NCI-H1417 (cell line): ENCODE data around the gene WDFY4.

Experiments
- DNase-seq, 3 experiments: peaks; one replicate each; lab custom pipeline; 2025; lab: John Stamatoyannopoulos, UW

WDFY4 gene

GRCh38 chr10:48907730-48908129 lies 223.1 kb downstream of the WDFY4 start:
- no peak for DNase-seq

DNA sequence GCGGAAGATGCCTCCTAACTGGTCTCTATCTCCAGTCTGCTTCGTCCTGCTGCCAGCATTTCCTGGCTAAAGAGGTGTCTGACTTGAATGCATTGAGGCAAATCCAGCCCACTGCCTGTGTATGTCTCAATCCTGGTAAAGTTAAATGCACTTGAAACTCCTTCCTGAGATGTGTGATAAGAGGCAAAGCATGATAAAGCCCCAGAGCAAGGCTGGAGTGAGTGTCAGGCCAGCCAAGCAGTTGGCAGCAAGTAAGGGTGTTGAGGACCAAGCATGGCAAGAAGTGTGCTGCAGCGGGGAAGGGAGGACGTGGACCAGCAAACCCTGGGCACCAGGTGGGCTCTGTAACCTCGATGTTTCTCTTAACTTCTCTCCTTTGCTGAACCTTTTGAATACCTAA lies 225.9 kb downstream of the WDFY4 start:
- DNase-seq, result no peak

DNA sequence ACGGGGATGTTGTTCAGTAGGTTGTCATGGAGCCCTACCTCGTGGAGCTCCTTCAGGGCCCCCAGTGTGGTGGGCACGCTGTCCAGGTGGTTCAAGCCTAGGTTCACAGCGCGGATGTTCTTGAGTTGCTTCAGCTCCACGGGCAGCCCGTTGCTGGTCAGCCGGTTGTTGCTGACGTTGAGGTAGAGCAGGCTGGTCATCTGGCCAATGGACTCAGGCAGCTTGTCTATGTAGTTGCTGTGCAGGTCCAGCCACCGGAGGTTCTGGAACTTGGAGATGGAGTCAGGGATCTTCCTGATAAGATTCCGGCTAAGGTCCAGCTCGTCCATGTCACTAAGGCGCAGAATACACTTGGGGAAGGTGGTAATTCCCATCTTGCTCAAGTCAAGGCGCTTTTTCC lies 229.0 kb downstream of the WDFY4 start:
- DNase-seq, result no peak

DNA sequence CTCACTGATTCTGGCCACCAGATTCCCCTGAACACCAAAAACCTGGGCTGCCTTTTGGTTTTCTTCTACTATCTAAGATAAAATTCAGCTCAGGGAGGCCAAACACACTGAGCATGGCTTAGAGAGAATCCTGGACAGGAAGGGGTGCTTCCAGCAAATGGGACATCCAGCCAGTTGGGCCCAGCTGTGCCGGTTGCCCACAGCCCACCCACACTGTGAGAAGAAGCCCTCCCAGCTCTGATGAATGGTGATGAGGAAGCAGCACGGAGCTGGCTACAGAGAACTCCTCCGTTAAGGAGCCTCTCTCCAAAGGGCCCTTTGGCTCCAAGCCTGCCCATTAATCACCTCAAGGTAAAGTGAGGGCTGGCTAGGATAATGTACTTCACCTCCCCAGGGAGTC lies 239.1 kb downstream of the WDFY4 start:
- DNase-seq, result no peak

GRCh38 chr10:48924988-48925387 lies 240.3 kb downstream of the WDFY4 start:
- no peak for DNase-seq

- no peak for DNase-seq
These were observed 241.6 kb downstream of the WDFY4 start for GRCh38 chr10:48926255-48926654.

GRCh38 chr10:48926764-48927540 lies 242.3 kb downstream of the WDFY4 start:
- peak in 1 of 3 experiments; percentile 2 for DNase-seq

- no peak for DNase-seq
These were observed 244.8 kb downstream of the WDFY4 start for GRCh38 chr10:48929413-48929990.

DNA sequence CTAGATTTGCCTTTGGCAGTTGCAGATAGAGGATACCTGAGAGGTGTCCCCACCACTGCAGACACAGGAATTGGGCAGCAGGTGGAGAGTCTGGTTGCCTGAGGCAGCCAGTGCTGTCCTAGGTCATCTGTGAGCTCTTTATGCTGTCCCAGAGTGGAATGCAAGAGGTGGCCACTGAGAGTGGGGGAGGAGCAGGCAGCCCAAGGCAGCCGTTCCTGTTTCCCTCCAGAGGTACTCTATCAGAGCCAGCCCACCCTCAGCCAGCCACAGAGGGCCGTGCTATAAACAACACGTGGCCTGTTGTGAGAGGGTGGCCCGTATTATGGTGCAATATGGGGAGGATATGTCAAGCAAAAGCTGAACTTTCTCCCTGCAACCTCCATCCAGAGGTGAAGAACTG lies 246.5 kb downstream of the WDFY4 start:
- no peak for DNase-seq

DNA sequence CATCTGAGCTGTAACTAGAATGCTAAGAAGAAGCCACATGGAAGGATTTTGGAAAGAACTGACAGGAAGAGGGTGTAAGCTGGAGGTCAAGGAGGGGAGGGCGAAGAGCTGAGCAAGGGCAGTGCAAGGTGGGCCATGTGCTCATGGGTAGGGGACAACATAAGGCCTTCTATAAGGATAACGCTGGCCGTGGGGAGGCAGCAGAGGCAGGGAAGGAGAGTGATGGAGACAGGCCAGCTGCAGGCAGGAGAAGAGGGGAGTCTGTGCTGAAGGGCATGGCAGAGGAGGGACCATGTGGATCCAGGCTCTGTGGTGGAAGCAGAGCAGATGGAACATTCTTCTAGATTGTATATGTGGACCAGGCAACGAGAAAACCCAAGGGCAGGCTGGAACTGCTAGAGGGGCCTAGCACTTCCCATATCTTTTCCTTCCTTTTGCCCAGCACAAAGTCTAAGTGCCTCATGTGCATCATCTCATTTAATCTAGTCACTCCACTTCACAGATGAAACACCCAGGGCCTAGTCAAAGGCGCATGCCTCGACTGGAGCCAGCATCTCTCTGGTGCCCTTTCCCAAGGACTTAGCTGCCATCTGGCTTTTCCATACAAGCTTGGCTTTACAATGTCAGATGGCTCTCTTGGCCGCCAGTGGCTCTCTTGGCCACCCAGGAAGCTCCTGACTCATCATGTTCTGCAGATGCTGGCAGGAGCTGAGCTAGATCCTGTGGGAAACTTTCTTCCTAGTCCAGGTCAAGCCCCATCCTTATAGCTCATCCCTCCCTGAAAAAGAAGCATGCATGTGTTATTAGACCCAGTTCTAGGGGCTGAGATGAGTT lies 248.4 kb downstream of the WDFY4 start:
- no peak for DNase-seq

GRCh38 chr10:48934672-48935501 lies 250.2 kb downstream of the WDFY4 start:
- no peak for DNase-seq

GRCh38 chr10:48935577-48935976 lies 250.9 kb downstream of the WDFY4 start:
- peak in 1 of 3 experiments; percentile 50 for DNase-seq

DNA sequence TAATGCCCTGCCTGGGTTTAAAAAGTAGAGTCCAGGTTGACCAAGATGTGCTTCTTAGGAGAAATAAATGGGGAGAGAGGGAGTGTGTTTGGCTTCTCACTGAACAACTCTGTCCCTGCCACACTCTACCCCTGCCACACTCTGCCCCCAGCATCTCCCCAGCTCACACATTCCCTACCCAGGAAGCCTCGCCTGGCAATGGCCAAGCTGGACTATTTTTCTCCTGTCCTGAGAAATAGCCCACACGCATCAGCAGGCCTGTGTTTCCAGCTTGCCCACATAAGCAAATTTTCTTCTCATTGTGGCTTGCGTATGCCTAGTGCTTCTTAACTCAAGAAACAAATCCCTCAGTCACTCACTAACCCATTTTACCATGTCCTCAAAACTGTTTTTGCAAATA lies 253.1 kb downstream of the WDFY4 start:
- DNase-seq, result no peak

DNA sequence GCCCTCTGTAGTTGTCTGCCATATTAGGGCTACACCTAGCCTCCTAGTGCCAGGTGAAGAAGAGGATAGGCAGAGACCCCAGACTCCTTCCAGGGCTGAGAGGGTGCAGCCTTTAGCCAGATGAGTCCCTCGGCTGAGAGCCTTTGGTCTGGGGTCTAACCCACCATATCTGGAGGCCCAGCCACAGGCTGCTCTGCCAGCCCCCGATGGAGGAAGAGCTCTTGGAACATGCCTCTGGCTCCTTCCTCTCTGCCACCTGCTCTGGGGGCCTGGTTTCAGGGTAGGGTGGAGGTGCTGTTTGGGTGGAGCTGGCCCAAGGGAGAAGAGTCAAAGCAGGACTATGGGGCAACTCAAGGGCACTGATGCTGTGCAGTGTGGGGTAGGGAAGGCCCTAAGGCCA lies 253.6 kb downstream of the WDFY4 start:
- DNase-seq, result no peak

DNA sequence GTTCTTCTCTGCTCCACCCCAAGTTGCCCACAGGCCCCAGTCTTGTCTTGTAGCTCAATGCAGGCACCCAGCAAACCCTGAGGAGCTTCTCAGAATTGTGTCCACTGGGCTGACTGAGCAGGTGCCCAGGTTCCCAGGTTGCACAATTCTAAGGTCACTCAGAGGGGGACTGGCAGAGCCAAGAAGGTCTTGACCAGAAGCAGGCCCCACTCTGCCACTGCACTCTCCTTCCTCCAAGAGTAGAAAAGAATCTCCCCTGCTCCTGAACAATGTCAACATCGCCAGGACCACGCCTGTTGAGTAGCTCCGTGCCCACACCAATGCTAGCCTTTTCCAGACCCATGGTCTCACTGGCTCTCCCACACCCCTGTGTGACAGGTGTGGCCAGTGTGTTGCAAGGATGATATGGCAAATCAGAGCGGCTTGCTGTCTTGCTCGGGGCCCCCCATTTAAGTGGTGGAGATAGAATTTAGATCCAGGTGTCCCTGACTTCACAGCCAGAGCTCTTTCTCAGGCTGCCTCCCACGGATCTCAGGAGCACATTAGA lies 254.4 kb downstream of the WDFY4 start:
- no peak for DNase-seq

GRCh38 chr10:48939790-48940325 lies 255.2 kb downstream of the WDFY4 start, which contains the start of gene LRRC18:
LRRC18 (minus strand) TSS chr10:48939840; CDS start chr10:48914155, 25,685 bp downstream.
- DNase-seq, result no peak

DNA sequence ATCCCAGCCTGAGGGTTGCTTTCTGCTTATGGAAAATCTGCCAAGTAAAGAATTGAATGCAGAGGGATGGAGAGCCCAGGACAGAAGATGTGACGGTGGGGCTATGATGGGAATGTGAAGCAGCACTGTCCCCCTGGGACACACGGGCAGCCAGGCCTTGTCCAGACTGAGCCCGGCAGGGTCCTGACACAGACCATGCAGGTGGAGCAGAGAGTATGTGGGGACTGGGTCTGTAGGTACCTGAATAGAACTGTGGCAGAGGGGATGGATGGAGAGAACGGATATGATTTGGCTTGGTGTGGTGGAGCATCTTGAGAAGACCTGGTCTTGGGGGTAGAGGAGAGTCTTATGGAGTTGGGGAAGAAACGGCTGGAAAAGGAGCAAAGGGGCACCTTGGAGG lies 255.7 kb downstream of the WDFY4 start:
- DNase-seq, result no peak

- DNase-seq, result no peak
These were observed 256.3 kb downstream of the WDFY4 start for GRCh38 chr10:48940958-48941357.

GRCh38 chr10:48941427-48942075 lies 256.9 kb downstream of the WDFY4 start:
- no peak for DNase-seq

DNA sequence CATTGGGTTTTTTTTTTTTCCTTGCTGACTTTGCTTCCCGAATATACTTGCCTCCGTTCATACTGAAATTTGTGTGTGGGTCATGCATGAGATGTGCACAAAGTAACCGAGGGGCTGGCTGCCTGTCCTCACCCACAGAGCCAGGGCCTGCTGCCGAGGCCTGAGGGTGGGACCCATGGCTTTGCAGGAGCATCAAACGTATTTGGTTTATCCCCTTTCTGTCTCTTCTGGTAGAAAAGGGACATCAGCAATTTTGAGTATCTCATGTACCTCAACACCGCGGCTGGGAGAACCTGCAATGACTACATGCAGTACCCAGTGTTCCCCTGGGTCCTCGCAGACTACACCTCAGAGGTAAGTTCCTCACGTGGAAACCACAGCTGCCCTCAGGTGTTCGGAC lies 258.4 kb downstream of the WDFY4 start:
- DNase-seq, result no peak

GRCh38 chr10:48944171-48944570 lies 259.5 kb downstream of the WDFY4 start:
- DNase-seq, result no peak
